H9 (cell line): Measurements from ENCODE around the gene MED28. TPM values are rescaled to one million over a fixed set of nuclear protein-coding genes. Genes with fewer than 3 reads are reported as not detected.
"Not testable (repeated sequence)": the region's sequence is repeated elsewhere in the genome, so short reads cannot be mapped to it uniquely, and the experiment has no call there.

Source experiments
- DNase-seq: peaks from one replicate; pipeline ENCODE4 v3.0.0-alpha.2; 2017
- H2AFZ ChIP-seq: one replicate; pipeline ENCODE4 v1.6.1; 2013; ENCODE audit warnings: mild to moderate bottlenecking, low read length, control low read depth, moderate library complexity
- H2AK5ac ChIP-seq: 2 replicates; pipeline ENCODE4 v1.6.1; 2013; ENCODE audit warnings: low read length, control low read depth, mixed read lengths; ENCODE audit not compliant: insufficient read length
- H2BK120ac ChIP-seq: one replicate; pipeline ENCODE4 v1.6.1; 2013; ENCODE audit warnings: low read depth, mild to moderate bottlenecking, low read length, control low read depth, inconsistent platforms; ENCODE audit not compliant: poor library complexity, severe bottlenecking
- H2BK12ac ChIP-seq: 2 replicates; pipeline ENCODE4 v1.6.1; 2013; ENCODE audit warnings: low read length, control low read depth, mixed read lengths, low read depth; ENCODE audit not compliant: insufficient read length
- H2BK15ac ChIP-seq: 2 replicates; pipeline ENCODE4 v1.6.1; 2013; ENCODE audit warnings: low read depth, low read length, control low read depth
- H2BK20ac ChIP-seq: one replicate; pipeline ENCODE4 v1.6.1; 2013; ENCODE audit warnings: low read depth, mild to moderate bottlenecking, low read length, control low read depth, inconsistent platforms; ENCODE audit not compliant: poor library complexity, severe bottlenecking
- H2BK5ac ChIP-seq: 2 replicates; pipeline ENCODE4 v1.6.1; 2013; ENCODE audit warnings: low read length, control low read depth, mixed read lengths; ENCODE audit not compliant: insufficient read length
- H3K14ac ChIP-seq: 2 replicates; pipeline ENCODE4 v1.6.1; 2013; ENCODE audit warnings: low read length, control low read depth; ENCODE audit not compliant: insufficient read depth
- H3K18ac ChIP-seq: 2 replicates; pipeline ENCODE4 v1.6.1; 2013; ENCODE audit warnings: low read depth, mild to moderate bottlenecking, mixed read lengths, low read length, control low read depth; ENCODE audit not compliant: insufficient read length
- H3K23ac ChIP-seq: 2 replicates; pipeline ENCODE4 v1.6.1; 2013; ENCODE audit warnings: low read length, control low read depth, mixed read lengths, low read depth; ENCODE audit not compliant: insufficient read length
- H3K23me2 ChIP-seq: 2 replicates; pipeline ENCODE4 v1.6.1; 2013; ENCODE audit warnings: low read depth, mild to moderate bottlenecking, mixed read lengths, low read length, control low read depth; ENCODE audit not compliant: insufficient read length, poor library complexity, severe bottlenecking
- H3K27ac ChIP-seq: 2 replicates; pipeline ENCODE4 v1.5.1; 2013; ENCODE audit warnings: low read length, control low read depth, mixed read lengths, low read depth; ENCODE audit not compliant: insufficient read length
- H3K27me3 ChIP-seq: 2 replicates; pipeline ENCODE4 v1.6.1; 2013; ENCODE audit warnings: low read length, control low read depth, inconsistent platforms; ENCODE audit not compliant: insufficient read depth
- H3K4ac ChIP-seq: 2 replicates; pipeline ENCODE4 v1.6.1; 2013; ENCODE audit warnings: low read depth, mild to moderate bottlenecking, control low read depth, inconsistent platforms, low read length, moderate library complexity
- H3K4me1 ChIP-seq: 2 replicates; pipeline ENCODE4 v1.6.1; 2013; ENCODE audit warnings: low read length, control low read depth, inconsistent platforms; ENCODE audit not compliant: insufficient read depth
- H3K4me2 ChIP-seq: 2 replicates; pipeline ENCODE4 v1.6.1; 2013; ENCODE audit warnings: low read length, control low read depth, mixed read lengths; ENCODE audit not compliant: insufficient read length, insufficient read depth
- H3K56ac ChIP-seq: 2 replicates; pipeline ENCODE4 v1.6.1; 2013; ENCODE audit warnings: low read depth, mild to moderate bottlenecking, mixed read lengths, low read length, control low read depth; ENCODE audit not compliant: insufficient read length
- H3K79me1 ChIP-seq: 2 replicates; pipeline ENCODE4 v1.6.1; 2013; ENCODE audit warnings: low read depth, mild to moderate bottlenecking, moderate library complexity, low read length, control low read depth, inconsistent platforms; ENCODE audit not compliant: insufficient read depth, poor library complexity, severe bottlenecking
- H3K79me2 ChIP-seq: 2 replicates; pipeline ENCODE4 v1.6.1; 2013; ENCODE audit warnings: low read length, control low read depth, inconsistent platforms; ENCODE audit not compliant: insufficient read depth
- H3K9ac ChIP-seq: 2 replicates; pipeline ENCODE4 v1.6.1; 2013; ENCODE audit warnings: low read length, control low read depth, mixed read lengths; ENCODE audit not compliant: insufficient read length; ENCODE audit errors: extremely low read depth
- H3K9me3 ChIP-seq: one replicate; pipeline ENCODE4 v1.6.1; 2013; ENCODE audit warnings: low read depth, low read length, inconsistent platforms; ENCODE audit not compliant: control insufficient read depth
- H3T11ph ChIP-seq: one replicate; pipeline ENCODE4 v1.6.1; 2013; ENCODE audit warnings: mild to moderate bottlenecking, low read length, control low read depth, inconsistent platforms
- H4K20me1 ChIP-seq: one replicate; pipeline ENCODE4 v1.6.1; 2013; ENCODE audit not compliant: control insufficient read depth, insufficient read length, insufficient read depth
- H4K5ac ChIP-seq: 2 replicates; pipeline ENCODE4 v1.6.1; 2013; ENCODE audit warnings: low read depth, mild to moderate bottlenecking, mixed read lengths, low read length, control low read depth; ENCODE audit not compliant: insufficient read length
- H4K8ac ChIP-seq: replicated peaks from 2 replicates; pipeline ENCODE4 v1.6.1; 2013; ENCODE audit warnings: low read length, control low read depth, mixed read lengths, low read depth; ENCODE audit not compliant: insufficient read length
- H4K91ac ChIP-seq: 2 replicates; pipeline ENCODE4 v1.6.1; 2013; ENCODE audit warnings: low read depth, mild to moderate bottlenecking, moderate library complexity, mixed read lengths, low read length, control low read depth; ENCODE audit not compliant: insufficient read length
- H3K27ac Mint-ChIP-seq, 3 experiments: 2 replicates in 2 of 3; 3 replicates in 1 of 3; pipeline ENCODE4 v1.8.0; 2020 to 2021; ENCODE audit warnings: mixed read lengths in 3 of 3, mild to moderate bottlenecking in 1 of 3, moderate library complexity in 1 of 3
- H3K27me3 Mint-ChIP-seq: 2 replicates; pipeline ENCODE4 v1.8.0; 2021; ENCODE audit warnings: low read depth, mild to moderate bottlenecking, moderate library complexity, mixed read lengths
- H3K36me3 Mint-ChIP-seq, 3 experiments: 2 replicates in 2 of 3; 3 replicates in 1 of 3; pipeline ENCODE4 v1.8.0; 2020 to 2021; ENCODE audit warnings: low read depth in 3 of 3, mixed read lengths in 3 of 3; ENCODE audit not compliant: insufficient read depth in 1 of 3
- H3K4me1 Mint-ChIP-seq, 2 experiments: 2 replicates each; pipeline ENCODE4 v1.8.0; 2020; ENCODE audit warnings: mixed read lengths in 2 of 2
- H3K4me3 Mint-ChIP-seq, 2 experiments: 2 replicates in 1 of 2; 3 replicates in 1 of 2; pipeline ENCODE4 v1.8.0; 2020 to 2021; ENCODE audit warnings: mild to moderate bottlenecking in 2 of 2, mixed read lengths in 2 of 2, moderate library complexity in 1 of 2
- H3K9me3 Mint-ChIP-seq, 2 experiments: 2 replicates in 1 of 2; 3 replicates in 1 of 2; pipeline ENCODE4 v1.8.0; 2020; ENCODE audit warnings: mild to moderate bottlenecking in 2 of 2, mixed read lengths in 2 of 2, moderate library complexity in 1 of 2
- CTCF ChIP-seq: fragments of 200-600 bp; sonication (generic); conservative IDR thresholded peaks from 3 replicates; pipeline ENCODE4 v1.8.0; 2021; ENCODE audit warnings: antibody characterized with exemption, mild to moderate bottlenecking
- WGBS: extraction: QIAGEN DNeasy Blood & Tissue Kit; methylation state at CpG from one replicate; pipeline ENCODE4 v1.1.7; 2013; ENCODE audit warnings: missing lambda C conversion rate, low lambda C conversion rate, mixed read lengths; ENCODE audit not compliant: insufficient read length; ENCODE audit errors: extremely low coverage; 5-methylcytosine and 5-hydroxymethylcytosine counted together
- total RNA-seq: library from RNA; stranded (reverse); gene quantifications from 2 replicates; pipeline ENCODE4 v1.2.1, GENCODE V29; 2021

The MED28 gene
- total RNA-seq, 1 experiment from 2014 or later, result 90.4 TPM

- Histone ChIP-seq H3K4ac (no peak overlapping the region), H3K9me3 (no peaks in the 10 kb centered on the region), H2BK5ac (no peak overlapping the region), H2BK20ac (no peak overlapping the region), H3K14ac (no peak overlapping the region), H2AK5ac (no peak overlapping the region), H2AFZ (no peak overlapping the region), H4K20me1 (no peaks in the 10 kb centered on the region), H2BK120ac (no peak overlapping the region), H3K56ac (no peak overlapping the region), H3K23me2 (no peaks in the 10 kb centered on the region), H3K23ac (no peak overlapping the region), H3K79me1 (no peaks in the 10 kb centered on the region), H4K5ac (no peak overlapping the region), H3K18ac (no peak overlapping the region), H3K4me2 (no peak overlapping the region), H4K91ac (no peak overlapping the region), H3K9ac (no peak overlapping the region), H4K8ac (no peak overlapping the region), H3K4me1 (no peaks in the 10 kb centered on the region), H2BK15ac (no peak overlapping the region), H3K27me3 (no peaks in the 10 kb centered on the region; the same call in 1 of the 2 replicates), H2BK12ac (no peak overlapping the region), H3K27ac (no peak overlapping the region), H3K79me2 (no peaks in the 10 kb centered on the region), H3T11ph (no peak overlapping the region)
- no peaks in the 10 kb centered on the region for H3K4me1 Mint-ChIP-seq
- no CpG with 5 or more reads among the region's 9 CpGs for WGBS
- peak overlapping the region in 1 of 3 experiments; percentile 46; a peak in 1 of 7 replicates for H3K27ac Mint-ChIP-seq
- no peak for DNase-seq
- TF ChIP-seq CTCF, result no peak
- no peaks in the 10 kb centered on the region; a peak in 2 of 5 replicates for H3K9me3 Mint-ChIP-seq
- H3K4me3 Mint-ChIP-seq, result no peak overlapping the region
- H3K27me3 Mint-ChIP-seq, result peaks cover 1% of the 10 kb centered on the region
- H3K36me3 Mint-ChIP-seq, result no peaks in the 10 kb centered on the region
Observed at GRCh38 chr4:17657849-17658248, 43.4 kb downstream of the MED28 start.

DNA sequence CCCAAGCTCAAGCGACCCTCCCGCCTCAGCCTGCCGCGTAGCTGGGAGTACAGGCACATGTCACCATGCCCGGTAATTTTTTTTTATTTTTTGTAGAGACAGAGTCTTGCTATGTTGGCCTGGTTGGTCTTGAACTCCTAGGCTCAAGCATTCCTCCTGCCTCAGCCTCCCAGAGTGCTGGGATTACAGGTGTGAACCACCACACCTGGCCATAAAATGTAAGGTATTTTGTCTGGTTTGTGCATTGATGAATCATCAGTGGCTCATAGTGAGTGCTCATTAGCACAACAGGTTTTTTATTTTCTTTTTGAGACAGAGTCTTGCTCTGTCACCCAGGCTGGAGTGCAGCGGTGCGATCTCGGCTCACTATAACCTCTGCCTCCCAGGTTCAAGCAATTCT, 44.8 kb downstream of the MED28 start:
- H4K8ac ChIP-seq, H3K56ac ChIP-seq, H2BK20ac ChIP-seq, H4K20me1 ChIP-seq, H3K4me3 Mint-ChIP-seq, H3K27me3 ChIP-seq, H3K27ac ChIP-seq, H3K18ac ChIP-seq, H3K4me1 ChIP-seq, H3K36me3 Mint-ChIP-seq, H3K79me2 ChIP-seq, H3K9me3 ChIP-seq, H3K14ac ChIP-seq, H3K23ac ChIP-seq, H2BK12ac ChIP-seq, H3K79me1 ChIP-seq, H3K4ac ChIP-seq, H4K91ac ChIP-seq, H2AFZ ChIP-seq, H3K23me2 ChIP-seq, DNase-seq, H2BK120ac ChIP-seq, H3K27ac Mint-ChIP-seq, H4K5ac ChIP-seq, H3K27me3 Mint-ChIP-seq, H3K9me3 Mint-ChIP-seq, H3K4me2 ChIP-seq, H2BK15ac ChIP-seq, H3K4me1 Mint-ChIP-seq, H3K9ac ChIP-seq, H3T11ph ChIP-seq, H2AK5ac ChIP-seq, H2BK5ac ChIP-seq: not testable (repeated sequence)
- WGBS, result no CpG with 5 or more reads among the region's 8 CpGs
